PC-9 (cell line): ENCODE data around the gene CES3. TPM values are rescaled to one million over a fixed set of nuclear protein-coding genes. Genes with fewer than 3 reads are reported as not detected.
"Not testable (repeated sequence)": the region's sequence is repeated elsewhere in the genome, so short reads cannot be mapped to it uniquely, and the experiment has no call there.

ENCODE experiments used
- BruUV-seq: library from RNA; stranded (reverse); fragments of 400-500 nt; replicated peaks from 2 replicates; lab custom pipeline; 2021; lab: Mats Ljungman, UMichigan
- CTCF ChIA-PET: fragments of 300-600 bp; sonication (Branson Sonifier 250); formaldehyde crosslinking; loops from one replicate; lab custom pipeline; 2022; ENCODE audit warnings: antibody characterized with exemption; lab: Charles Lee
- POLR2A ChIA-PET: fragments of 300-600 bp; sonication (Branson Sonifier 250); formaldehyde crosslinking; loops from one replicate; lab custom pipeline; 2022; ENCODE audit warnings: antibody characterized with exemption; ENCODE audit not compliant: unreplicated experiment; lab: Charles Lee
- DNase-seq, 2 experiments: peaks; one replicate each; pipeline versions ENCODE4 v3.0.0 to v3.0.0-alpha.2; 2015 to 2022; ENCODE audit warnings: mixed read lengths in 1 of 2
- H2AFZ ChIP-seq: fragments of 200-600 bp; sonication (generic); 2 replicates; pipeline ENCODE4 v1.8.1; 2017; ENCODE audit warnings: antibody characterized with exemption
- H3F3A ChIP-seq: fragments of 200-600 bp; sonication (generic); 2 replicates; pipeline ENCODE4 v1.8.1; 2017; ENCODE audit warnings: antibody characterized with exemption, mild to moderate bottlenecking, low read depth; ENCODE audit not compliant: insufficient read depth
- H3K27ac ChIP-seq: fragments of 200-600 bp; sonication (generic); 2 replicates; pipeline ENCODE4 v1.6.1; 2016; ENCODE audit warnings: mixed run types
- H3K27me3 ChIP-seq: fragments of 200-600 bp; sonication (generic); 2 replicates; pipeline ENCODE4 v1.6.1; 2016; ENCODE audit warnings: low read depth, mixed run types; ENCODE audit not compliant: insufficient read depth
- H3K36me3 ChIP-seq: fragments of 200-600 bp; sonication (generic); 2 replicates; pipeline ENCODE4 v1.6.1; 2016; ENCODE audit warnings: low read depth, mixed run types
- H3K4me1 ChIP-seq: fragments of 200-600 bp; sonication (generic); replicated peaks from 2 replicates; pipeline ENCODE4 v1.6.1; 2016; ENCODE audit warnings: mixed run types; ENCODE audit not compliant: insufficient read depth
- H3K4me2 ChIP-seq: fragments of 200-600 bp; sonication (generic); 2 replicates; pipeline ENCODE4 v1.6.1; 2017; ENCODE audit warnings: mixed run types
- H3K4me3 ChIP-seq: fragments of 200-600 bp; sonication (generic); 2 replicates; pipeline ENCODE4 v1.6.1; 2016; ENCODE audit warnings: mixed run types
- H3K79me2 ChIP-seq: fragments of 200-600 bp; sonication (generic); 2 replicates; pipeline ENCODE4 v1.6.1; 2017; ENCODE audit warnings: low read depth, mixed run types
- H3K9me2 ChIP-seq: fragments of 200-600 bp; sonication (generic); 2 replicates; pipeline ENCODE4 v1.8.1; 2017; ENCODE audit warnings: mild to moderate bottlenecking; ENCODE audit not compliant: insufficient read depth
- H3K9me3 ChIP-seq: fragments of 200-600 bp; sonication (generic); 2 replicates; pipeline ENCODE4 v1.8.1; 2016; ENCODE audit warnings: low read depth; ENCODE audit not compliant: insufficient read depth
- H4K20me1 ChIP-seq: fragments of 200-600 bp; sonication (generic); 2 replicates; pipeline ENCODE4 v1.8.1; 2017; ENCODE audit not compliant: insufficient read depth
- EZH2 ChIP-seq: fragments of 200-600 bp; sonication (generic); IDR thresholded peaks from 2 replicates; pipeline ENCODE4 v1.8.0; 2017; ENCODE audit warnings: antibody characterized with exemption, low read depth
- intact Hi-C: fragments of 100-400 bp; cut with micrococcal nuclease; formaldehyde crosslinking; loops from one replicate; pipeline ENCODE4 v1.10.0; 2022; ENCODE audit not compliant: unreplicated experiment
- total RNA-seq: library from RNA; stranded (reverse); gene quantifications from 2 replicates; pipeline ENCODE4 v1.2.3, GENCODE V29; 2021
- TF ChIP-seq, protein P1 (sequence below): fragments of 200-600 bp; sonication (generic); conservative IDR thresholded peaks from 2 replicates; pipeline ENCODE4 v1.6.1; 2017; ENCODE audit warnings: mixed run types, antibody characterized with exemption, mild to moderate bottlenecking, moderate library complexity

Gene CES3
- total RNA-seq, 1 experiment from 2014 or later: 9.1 TPM

- H3K36me3 ChIP-seq: no peaks in the 10 kb centered on the region
- H3K9me2 ChIP-seq: no peaks in the 10 kb centered on the region
- TF ChIP-seq, protein P1, sequence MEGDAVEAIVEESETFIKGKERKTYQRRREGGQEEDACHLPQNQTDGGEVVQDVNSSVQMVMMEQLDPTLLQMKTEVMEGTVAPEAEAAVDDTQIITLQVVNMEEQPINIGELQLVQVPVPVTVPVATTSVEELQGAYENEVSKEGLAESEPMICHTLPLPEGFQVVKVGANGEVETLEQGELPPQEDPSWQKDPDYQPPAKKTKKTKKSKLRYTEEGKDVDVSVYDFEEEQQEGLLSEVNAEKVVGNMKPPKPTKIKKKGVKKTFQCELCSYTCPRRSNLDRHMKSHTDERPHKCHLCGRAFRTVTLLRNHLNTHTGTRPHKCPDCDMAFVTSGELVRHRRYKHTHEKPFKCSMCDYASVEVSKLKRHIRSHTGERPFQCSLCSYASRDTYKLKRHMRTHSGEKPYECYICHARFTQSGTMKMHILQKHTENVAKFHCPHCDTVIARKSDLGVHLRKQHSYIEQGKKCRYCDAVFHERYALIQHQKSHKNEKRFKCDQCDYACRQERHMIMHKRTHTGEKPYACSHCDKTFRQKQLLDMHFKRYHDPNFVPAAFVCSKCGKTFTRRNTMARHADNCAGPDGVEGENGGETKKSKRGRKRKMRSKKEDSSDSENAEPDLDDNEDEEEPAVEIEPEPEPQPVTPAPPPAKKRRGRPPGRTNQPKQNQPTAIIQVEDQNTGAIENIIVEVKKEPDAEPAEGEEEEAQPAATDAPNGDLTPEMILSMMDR: no peak
- no peak for TF ChIP-seq EZH2
- intact Hi-C loops: loop anchor here (10.0 kb wide), 1 partner anchor 417 kb away; no protein-coding TSS in a partner anchor
- BruUV-seq: no TSS peak
- peaks cover 38% of the 10 kb centered on the region for H3F3A ChIP-seq
- H3K9me3 ChIP-seq: no peaks in the 10 kb centered on the region
- H3K79me2 ChIP-seq: peaks cover 39% of the 10 kb centered on the region
- no peak overlapping the region for H3K4me2 ChIP-seq
- peaks cover 64% of the 10 kb centered on the region for H3K4me1 ChIP-seq
- H3K4me3 ChIP-seq: no peak overlapping the region
- DNase-seq: no peak
- peaks cover 7% of the 10 kb centered on the region; the same call in 1 of the 2 replicates for H4K20me1 ChIP-seq
- no peak overlapping the region for H2AFZ ChIP-seq
- H3K27me3 ChIP-seq: no peaks in the 10 kb centered on the region
- ChIA-PET CTCF (no interaction called here), POLR2A (no interaction called here)
- no peak overlapping the region for H3K27ac ChIP-seq
These were observed 29.0 kb upstream of the CES3 start for GRCh38 chr16:66932076-66932475.

DNA sequence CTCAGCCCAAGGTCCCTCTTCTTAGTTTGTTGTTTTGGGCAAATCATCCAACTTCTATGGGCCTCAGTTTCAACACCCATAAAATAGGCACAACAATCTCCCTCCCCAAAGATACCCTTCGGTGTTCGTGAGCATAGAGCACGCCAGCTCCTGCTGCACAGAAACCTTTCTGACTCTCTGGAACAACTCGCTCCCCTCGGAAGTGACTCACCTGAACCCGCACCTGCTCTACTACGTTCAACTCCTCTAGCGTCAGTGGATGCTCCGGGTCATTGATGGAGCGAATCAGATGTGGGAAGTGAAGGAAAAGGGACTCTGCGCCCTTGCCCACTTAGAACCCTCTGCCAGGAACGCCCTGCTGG lies 27.3 kb upstream of the CES3 start:
- CTCF ChIA-PET: no interaction called here

DNA sequence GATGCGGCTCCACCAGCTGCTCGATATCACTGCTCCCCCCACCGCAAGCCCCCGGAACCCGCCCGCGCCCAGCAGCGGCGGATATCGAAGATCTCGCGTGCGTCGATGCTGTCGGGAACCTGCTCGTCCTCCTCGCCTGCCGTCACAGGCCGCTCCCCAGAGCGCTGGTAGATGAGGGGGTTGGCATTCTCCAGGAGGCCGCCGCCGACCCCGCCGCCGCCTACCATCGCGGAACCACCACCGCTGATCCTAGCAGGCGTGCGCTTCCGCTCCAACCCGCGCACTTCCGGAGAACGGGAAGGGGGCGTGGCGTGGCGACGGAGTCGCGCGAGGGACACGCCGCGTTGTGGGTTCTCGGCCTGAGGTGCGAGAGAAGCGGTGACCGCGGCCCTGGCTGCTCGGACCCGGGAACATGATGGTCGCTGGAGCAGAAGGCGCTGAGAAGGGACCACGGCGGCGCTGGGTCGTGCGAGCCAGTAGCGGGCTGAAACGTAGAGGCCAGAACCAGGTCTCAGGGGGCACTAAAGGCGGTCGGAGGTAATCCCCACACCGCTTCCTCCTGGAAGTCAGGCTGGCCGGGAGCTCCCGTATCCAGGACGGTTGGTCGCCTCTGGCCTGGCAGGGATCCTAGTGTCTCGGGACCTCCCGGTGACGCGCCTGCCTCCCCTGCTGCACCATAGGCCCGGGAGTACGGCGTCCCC lies 26.8 kb upstream of the CES3 start, which contains the start of gene CIAO2B:
Gene CIAO2B, minus strand, starts transcription at position 265 of the 701 bp plus-strand sequence. Its CDS starts 38 bp downstream, at position 227.
- no peak for TF ChIP-seq EZH2
- TF ChIP-seq, protein P1: no peak
- Histone ChIP-seq H3K79me2 (peaks cover 39% of the 10 kb centered on the region), H3K4me1 (peaks cover 42% of the 10 kb centered on the region), H3K9me3 (no peaks in the 10 kb centered on the region), H3K9me2 (no peaks in the 10 kb centered on the region), H4K20me1 (peaks cover 12% of the 10 kb centered on the region; the same call in 1 of the 2 replicates), H3K27ac (peak within 1 kb of the TSS; percentile 48), H3K36me3 (no peaks in the 10 kb centered on the region), H3K4me2 (peak within 1 kb of the TSS; percentile 98), H3K4me3 (peak within 1 kb of the TSS; percentile 91), H2AFZ (peak within 1 kb of the TSS; percentile 99), H3F3A (peaks cover 26% of the 10 kb centered on the region), H3K27me3 (no peaks in the 10 kb centered on the region)
- intact Hi-C loops: loop anchor here (10.0 kb wide), 1 partner anchor 419 kb away; no protein-coding TSS in a partner anchor
- ChIA-PET POLR2A (interaction anchor here (0.7 kb wide), 2 partner anchors 32 to 73 kb away, joined by 3 to 4 read pairs; no protein-coding TSS in a partner anchor), CTCF (no interaction called here)
- DNase-seq: peak; percentile 63 to 83
- no TSS peak for BruUV-seq

More for the DNA sequence above, 27.3 kb upstream of the CES3 start:
- Histone ChIP-seq H3K27me3 (no peaks in the 10 kb centered on the region), H4K20me1 (peaks cover 10% of the 10 kb centered on the region; the same call in 1 of the 2 replicates), H3K4me1 (peaks cover 47% of the 10 kb centered on the region), H3K4me2 (peak overlapping the region; percentile 98), H3K9me2 (no peaks in the 10 kb centered on the region), H3K9me3 (no peaks in the 10 kb centered on the region), H3K4me3 (peak overlapping the region; percentile 91), H3K27ac (peak overlapping the region; percentile 48), H3K36me3 (no peaks in the 10 kb centered on the region), H3F3A (peaks cover 30% of the 10 kb centered on the region), H3K79me2 (peaks cover 39% of the 10 kb centered on the region), H2AFZ (peak overlapping the region; percentile 99)
- POLR2A ChIA-PET: interaction anchor here (0.7 kb wide), 1 partner anchor 31 kb away, joined by 3 read pairs; no protein-coding TSS in a partner anchor
- TSS peak; percentile 50 for BruUV-seq
- peak in 1 of 2 experiments; percentile 71 for DNase-seq
- intact Hi-C loops: loop anchor here (10.0 kb wide), 1 partner anchor 419 kb away; no protein-coding TSS in a partner anchor
- TF ChIP-seq, protein P1: no peak
- TF ChIP-seq EZH2: no peak

GRCh38 chr16:66934839-66935313 lies 26.2 kb upstream of the CES3 start:
- BruUV-seq: TSS peak; percentile 34
- H3K4me2 ChIP-seq: peak overlapping the region; percentile 98
- peaks cover 12% of the 10 kb centered on the region; the same call in 1 of the 2 replicates for H4K20me1 ChIP-seq
- H3K9me2 ChIP-seq, H3K27me3 ChIP-seq, CTCF ChIA-PET, DNase-seq, H3K9me3 ChIP-seq, H3K36me3 ChIP-seq: not testable (repeated sequence)
- intact Hi-C loops: loop anchor here (10.0 kb wide), 1 partner anchor 420 kb away; no protein-coding TSS in a partner anchor
- peaks cover 20% of the 10 kb centered on the region for H3F3A ChIP-seq
- H3K79me2 ChIP-seq: peaks cover 39% of the 10 kb centered on the region
- POLR2A ChIA-PET: interaction anchor here (0.7 kb wide), 1 partner anchor 72 kb away, joined by 4 read pairs; no protein-coding TSS in a partner anchor
- peaks cover 36% of the 10 kb centered on the region for H3K4me1 ChIP-seq
- H2AFZ ChIP-seq: peak overlapping the region; percentile 99
- peak overlapping the region; percentile 91 for H3K4me3 ChIP-seq
- peak overlapping the region; percentile 48; the same call in 1 of the 2 replicates for H3K27ac ChIP-seq
